Measurements from ENCODE around the gene SCAMP2.
A peak's percentile ranks its signal among the peaks of the same experiment; 100 is the strongest.
"Not testable (repeated sequence)": the region's sequence is repeated elsewhere in the genome, so short reads cannot be mapped to it uniquely, and the experiment has no call there.

SCAMP2 gene

DNA sequence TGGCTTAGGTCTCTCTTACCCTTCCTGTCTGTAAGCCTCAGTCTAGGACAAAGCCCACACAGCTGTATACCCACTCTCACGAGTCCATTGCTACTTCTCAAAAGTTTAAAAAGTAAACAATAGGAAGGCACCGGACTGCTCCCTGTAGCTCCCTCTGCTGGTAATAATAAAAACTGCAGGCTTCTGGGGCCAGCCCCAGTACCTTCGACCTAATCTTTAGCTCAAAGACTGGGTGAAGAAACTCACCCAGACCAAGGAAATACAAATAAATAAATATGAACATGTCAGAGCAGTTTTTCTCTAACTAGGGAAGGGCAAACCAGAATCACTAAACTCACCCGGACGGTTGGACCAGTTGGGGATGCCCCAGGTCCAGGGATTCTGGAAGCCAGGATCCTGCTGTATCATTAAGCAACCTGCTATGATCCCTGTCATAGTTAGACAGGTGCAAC, 28.5 kb upstream of the SCAMP2 start:
- no peaks in the 10 kb centered on the region for H3K27me3 ChIP-seq (ENCODE audit: insufficient read depth, low read length)
- peaks cover 5% of the 10 kb centered on the region for H3K4me1 ChIP-seq (ENCODE audit: insufficient read depth, low read length)
- no peak overlapping the region for H3K4me3 ChIP-seq (ENCODE audit: low read length)
- peaks cover 72% of the 10 kb centered on the region for H3K36me3 ChIP-seq (ENCODE audit: insufficient read depth, low read length)
- H3K9me3 ChIP-seq (ENCODE audit: low read length) = no peaks in the 10 kb centered on the region
- no peak overlapping the region for H2AFZ ChIP-seq (ENCODE audit: low read depth, low read length)

DNA sequence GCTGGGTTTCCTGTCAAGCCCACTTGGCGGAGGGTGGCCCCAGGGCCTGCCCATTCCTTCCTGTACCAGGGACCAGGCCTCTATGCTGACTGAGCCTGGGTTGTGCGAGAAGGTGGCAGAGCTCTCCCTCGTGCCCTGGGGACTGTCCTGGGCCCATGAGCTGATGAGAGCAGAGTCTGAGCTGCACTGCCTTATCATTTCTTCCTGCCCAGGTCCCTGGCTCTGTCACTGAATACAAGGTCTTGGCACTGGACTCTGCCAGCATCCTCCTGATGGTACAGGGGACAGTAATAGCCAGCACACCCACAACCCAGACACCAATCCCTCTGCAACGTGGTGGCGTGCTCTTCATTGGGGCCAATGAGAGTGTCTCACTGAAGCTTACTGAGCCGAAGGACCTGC, 24.1 kb upstream of the SCAMP2 start:
- no peaks in the 10 kb centered on the region for H3K4me1 ChIP-seq (ENCODE audit: insufficient read depth, low read length)
- no peak overlapping the region for H2AFZ ChIP-seq (ENCODE audit: low read depth, low read length)
- H3K9me3 ChIP-seq (ENCODE audit: low read length) = no peaks in the 10 kb centered on the region
- H3K27me3 ChIP-seq (ENCODE audit: insufficient read depth, low read length) = no peaks in the 10 kb centered on the region
- H3K4me3 ChIP-seq (ENCODE audit: low read length) = no peak overlapping the region
- peaks cover 61% of the 10 kb centered on the region for H3K36me3 ChIP-seq (ENCODE audit: insufficient read depth, low read length)

GRCh38 chr15:74896316-74896715, 23.2 kb upstream of the SCAMP2 start:
- Histone ChIP-seq H3K9me3 (ENCODE audit: low read length) (no peaks in the 10 kb centered on the region), H3K4me3 (ENCODE audit: low read length) (no peak overlapping the region), H3K27me3 (ENCODE audit: insufficient read depth, low read length) (no peaks in the 10 kb centered on the region), H3K36me3 (ENCODE audit: insufficient read depth, low read length) (peaks cover 58% of the 10 kb centered on the region), H3K4me1 (ENCODE audit: insufficient read depth, low read length) (no peaks in the 10 kb centered on the region), H2AFZ (ENCODE audit: low read depth, low read length) (no peak overlapping the region)

DNA sequence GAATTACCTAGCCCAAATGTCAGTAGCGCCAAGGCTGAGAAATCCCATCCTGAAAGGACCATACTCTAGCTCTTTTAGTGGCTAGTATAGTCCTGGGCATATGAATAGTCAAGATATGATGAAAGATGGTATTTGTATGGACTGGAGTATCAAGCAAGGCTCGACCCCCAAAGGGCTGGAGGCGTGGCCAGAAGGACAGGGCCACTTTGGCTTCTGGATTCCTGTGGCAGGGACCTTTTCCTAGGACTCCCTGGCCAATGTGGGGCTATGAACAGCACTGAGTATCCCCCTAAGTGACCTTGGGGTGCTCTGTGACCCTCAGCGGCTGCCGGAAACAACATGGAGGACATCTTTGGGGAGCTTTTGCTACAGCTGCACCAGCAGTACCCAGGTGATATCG, 22.7 kb upstream of the SCAMP2 start:
- Histone ChIP-seq H3K4me3 (ENCODE audit: low read length) (no peak overlapping the region), H3K27me3 (ENCODE audit: insufficient read depth, low read length) (no peaks in the 10 kb centered on the region), H3K36me3 (ENCODE audit: insufficient read depth, low read length) (peaks cover 58% of the 10 kb centered on the region), H3K9me3 (ENCODE audit: low read length) (no peaks in the 10 kb centered on the region), H2AFZ (ENCODE audit: low read depth, low read length) (no peak overlapping the region), H3K4me1 (ENCODE audit: insufficient read depth, low read length) (no peaks in the 10 kb centered on the region)

DNA sequence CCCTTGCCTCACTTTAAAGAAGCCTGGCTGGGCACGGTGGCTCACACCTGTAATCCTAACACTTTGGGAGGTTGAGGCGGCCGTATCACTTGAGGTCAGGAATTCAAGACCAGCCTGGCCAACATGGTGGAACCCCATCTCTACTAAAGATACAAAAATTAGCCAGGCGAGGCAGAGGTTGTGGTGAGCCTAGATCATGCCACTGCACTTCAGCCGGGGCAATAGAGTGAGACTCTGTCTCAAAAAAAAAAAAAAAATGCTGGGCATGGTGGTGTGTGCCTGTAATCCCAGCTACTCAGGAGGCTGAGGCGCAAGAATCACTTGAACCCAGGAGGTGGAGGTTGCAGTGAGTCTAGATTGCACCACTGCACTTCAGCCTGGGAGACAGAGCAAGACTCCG, 21.2 kb upstream of the SCAMP2 start:
- not testable (repeated sequence) for H3K4me1 ChIP-seq (ENCODE audit: insufficient read depth, low read length); H3K4me3 ChIP-seq (ENCODE audit: low read length); H2AFZ ChIP-seq (ENCODE audit: low read depth, low read length); H3K27me3 ChIP-seq (ENCODE audit: insufficient read depth, low read length); H3K9me3 ChIP-seq (ENCODE audit: low read length)
- H3K36me3 ChIP-seq (ENCODE audit: insufficient read depth, low read length) = peaks cover 45% of the 10 kb centered on the region

DNA sequence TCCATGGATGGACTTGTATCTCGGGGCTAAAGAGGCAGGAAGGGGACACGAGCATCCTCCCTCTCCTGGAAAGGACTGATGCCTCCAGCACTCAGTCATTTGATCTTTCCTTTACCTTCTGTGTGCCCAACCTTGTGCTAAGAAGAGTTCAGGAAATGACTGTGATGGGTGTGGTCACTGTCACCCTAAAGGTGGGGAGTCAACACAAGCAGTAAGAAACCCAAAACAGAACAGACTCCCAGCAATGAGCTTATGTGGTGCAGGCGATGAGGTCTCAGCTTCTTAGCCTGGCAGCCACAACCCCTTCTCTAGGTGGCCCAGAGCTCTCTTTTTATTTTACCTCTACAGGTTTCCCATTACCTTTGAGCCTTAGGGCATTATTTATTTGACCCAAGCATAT, 20.5 kb upstream of the SCAMP2 start:
- no peak overlapping the region for H2AFZ ChIP-seq (ENCODE audit: low read depth, low read length)
- peaks cover 37% of the 10 kb centered on the region for H3K36me3 ChIP-seq (ENCODE audit: insufficient read depth, low read length)

DNA sequence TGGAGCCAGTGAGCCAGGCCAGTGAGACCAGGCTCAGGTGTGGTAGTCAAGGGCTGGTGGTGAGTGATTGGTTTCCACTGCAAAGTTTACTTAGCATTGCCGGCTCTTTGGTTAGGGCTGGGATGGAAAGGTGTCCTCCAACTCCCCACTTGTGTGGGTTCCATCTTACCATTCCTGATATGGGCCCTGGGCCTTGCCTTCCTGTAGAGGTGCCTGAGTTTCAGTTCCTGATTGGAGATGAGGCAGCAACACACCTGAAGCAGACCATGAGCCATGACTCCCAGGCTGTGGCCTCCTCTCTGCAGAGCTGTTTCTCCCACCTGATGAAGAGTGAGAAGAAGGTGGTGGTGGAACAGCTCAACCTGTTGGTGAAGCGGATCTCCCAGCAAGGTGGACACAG, 19.8 kb upstream of the SCAMP2 start:
- Histone ChIP-seq H3K9me3 (ENCODE audit: low read length) (no peaks in the 10 kb centered on the region), H3K4me1 (ENCODE audit: insufficient read depth, low read length) (peaks cover 10% of the 10 kb centered on the region), H3K36me3 (ENCODE audit: insufficient read depth, low read length) (peaks cover 36% of the 10 kb centered on the region), H3K27me3 (ENCODE audit: insufficient read depth, low read length) (no peaks in the 10 kb centered on the region), H3K4me3 (ENCODE audit: low read length) (no peak overlapping the region), H2AFZ (ENCODE audit: low read depth, low read length) (no peak overlapping the region)

More for the DNA sequence above, 20.5 kb upstream of the SCAMP2 start:
- Histone ChIP-seq H3K4me1 (ENCODE audit: insufficient read depth, low read length) (peaks cover 10% of the 10 kb centered on the region), H3K9me3 (ENCODE audit: low read length) (no peaks in the 10 kb centered on the region), H3K4me3 (ENCODE audit: low read length) (no peak overlapping the region), H3K27me3 (ENCODE audit: insufficient read depth, low read length) (no peaks in the 10 kb centered on the region)

GRCh38 chr15:74892313-74892712, 19.1 kb upstream of the SCAMP2 start:
- no peaks in the 10 kb centered on the region for H3K9me3 ChIP-seq (ENCODE audit: low read length)
- H3K4me3 ChIP-seq (ENCODE audit: low read length) = no peak overlapping the region
- peaks cover 10% of the 10 kb centered on the region for H3K4me1 ChIP-seq (ENCODE audit: insufficient read depth, low read length)
- no peaks in the 10 kb centered on the region for H3K27me3 ChIP-seq (ENCODE audit: insufficient read depth, low read length)
- peaks cover 31% of the 10 kb centered on the region for H3K36me3 ChIP-seq (ENCODE audit: insufficient read depth, low read length)
- no peak overlapping the region for H2AFZ ChIP-seq (ENCODE audit: low read depth, low read length)

DNA sequence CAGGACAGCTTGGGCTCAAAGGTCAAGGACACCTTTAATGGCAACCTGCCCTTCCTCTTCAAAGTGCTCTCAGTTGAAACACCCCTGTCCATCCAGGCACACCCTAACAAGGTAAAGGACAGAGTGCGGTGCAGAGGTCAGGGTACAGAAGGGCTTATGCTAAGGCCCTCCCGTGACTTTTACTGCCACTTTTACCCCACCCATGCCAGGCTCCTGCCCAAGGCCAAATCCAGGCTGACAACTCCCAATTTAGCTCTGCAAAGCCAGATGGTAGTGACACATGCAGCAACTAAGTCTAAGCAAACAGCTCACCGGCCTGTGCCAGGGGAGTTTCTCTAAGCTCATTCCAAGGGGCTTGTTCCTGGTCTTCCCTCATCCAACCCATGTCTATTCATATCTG, 18.3 kb upstream of the SCAMP2 start:
- H3K4me3 ChIP-seq (ENCODE audit: low read length) = no peak overlapping the region
- no peaks in the 10 kb centered on the region for H3K27me3 ChIP-seq (ENCODE audit: insufficient read depth, low read length)
- H3K9me3 ChIP-seq (ENCODE audit: low read length) = no peaks in the 10 kb centered on the region
- H3K4me1 ChIP-seq (ENCODE audit: insufficient read depth, low read length) = peaks cover 10% of the 10 kb centered on the region
- no peak overlapping the region for H2AFZ ChIP-seq (ENCODE audit: low read depth, low read length)
- H3K36me3 ChIP-seq (ENCODE audit: insufficient read depth, low read length) = peaks cover 25% of the 10 kb centered on the region

GRCh38 chr15:74890665-74890960, 17.4 kb upstream of the SCAMP2 start:
- Histone ChIP-seq H3K4me3 (ENCODE audit: low read length) (peak overlapping the region; percentile 60), H3K36me3 (ENCODE audit: insufficient read depth, low read length) (peaks cover 21% of the 10 kb centered on the region), H3K9me3 (ENCODE audit: low read length) (no peaks in the 10 kb centered on the region), H3K4me1 (ENCODE audit: insufficient read depth, low read length) (peaks cover 10% of the 10 kb centered on the region), H3K27me3 (ENCODE audit: insufficient read depth, low read length) (no peaks in the 10 kb centered on the region), H2AFZ (ENCODE audit: low read depth, low read length) (peak overlapping the region; percentile 59)

- no peaks in the 10 kb centered on the region for H3K9me3 ChIP-seq (ENCODE audit: low read length)
- H3K36me3 ChIP-seq (ENCODE audit: insufficient read depth, low read length) = peaks cover 21% of the 10 kb centered on the region
- H3K27me3 ChIP-seq (ENCODE audit: insufficient read depth, low read length) = no peaks in the 10 kb centered on the region
- H2AFZ ChIP-seq (ENCODE audit: low read depth, low read length) = peak within 1 kb of the TSS; percentile 59
- H3K4me1 ChIP-seq (ENCODE audit: insufficient read depth, low read length) = peaks cover 10% of the 10 kb centered on the region
- H3K4me3 ChIP-seq (ENCODE audit: low read length) = peak within 1 kb of the TSS; percentile 60
Observed at GRCh38 chr15:74889883-74890664, 16.9 kb upstream of the SCAMP2 start, which contains the start of gene MPI. TSS of gene MPI (plus strand) at chr15:74890042. CDS start at chr15:74890074, 32 bp downstream.

GRCh38 chr15:74889390-74889882, 16.3 kb upstream of the SCAMP2 start:
- peaks cover 10% of the 10 kb centered on the region for H3K4me1 ChIP-seq (ENCODE audit: insufficient read depth, low read length)

GRCh38 chr15:74888716-74889115, 15.6 kb upstream of the SCAMP2 start:
- H3K36me3 ChIP-seq (ENCODE audit: insufficient read depth, low read length) = peaks cover 21% of the 10 kb centered on the region
- peaks cover 10% of the 10 kb centered on the region for H3K4me1 ChIP-seq (ENCODE audit: insufficient read depth, low read length)
- H3K9me3 ChIP-seq (ENCODE audit: low read length) = no peaks in the 10 kb centered on the region
- no peaks in the 10 kb centered on the region for H3K27me3 ChIP-seq (ENCODE audit: insufficient read depth, low read length)
- H2AFZ ChIP-seq (ENCODE audit: low read depth, low read length) = no peak overlapping the region
- peak overlapping the region; percentile 60 for H3K4me3 ChIP-seq (ENCODE audit: low read length)

More at GRCh38 chr15:74889390-74889882, 16.3 kb upstream of the SCAMP2 start:
- Histone ChIP-seq H3K27me3 (ENCODE audit: insufficient read depth, low read length) (no peaks in the 10 kb centered on the region), H3K4me3 (ENCODE audit: low read length) (peak overlapping the region; percentile 60), H2AFZ (ENCODE audit: low read depth, low read length) (peak overlapping the region; percentile 59), H3K9me3 (ENCODE audit: low read length) (no peaks in the 10 kb centered on the region), H3K36me3 (ENCODE audit: insufficient read depth, low read length) (peaks cover 21% of the 10 kb centered on the region)

All from neuron (in vitro differentiated cells).